Endothelial cell (in vitro differentiated cells): ENCODE measurements around the gene TMEM163. TPM values are rescaled to one million over a fixed set of nuclear protein-coding genes. Genes with fewer than 3 reads are reported as not detected.
"Not testable (repeated sequence)": the region's sequence is repeated elsewhere in the genome, so short reads cannot be mapped to it uniquely, and the experiment has no call there.

Source experiments
- DNase-seq: peaks from one replicate; pipeline ENCODE4 v3.0.0; 2021; ENCODE audit warnings: low spot score
- H3K27ac Mint-ChIP-seq: one replicate; pipeline ENCODE4 v1.8.0; 2021; ENCODE audit warnings: mixed read lengths, inconsistent platforms; ENCODE audit not compliant: unreplicated experiment
- H3K27me3 Mint-ChIP-seq: one replicate; pipeline ENCODE4 v1.8.0; 2021; ENCODE audit warnings: mild to moderate bottlenecking, moderate library complexity, mixed read lengths, inconsistent platforms; ENCODE audit not compliant: unreplicated experiment
- H3K36me3 Mint-ChIP-seq: one replicate; pipeline ENCODE4 v1.8.0; 2021; ENCODE audit warnings: mild to moderate bottlenecking, low read depth, mixed read lengths, inconsistent platforms; ENCODE audit not compliant: unreplicated experiment
- H3K4me1 Mint-ChIP-seq: one replicate; pipeline ENCODE4 v1.8.0; 2021; ENCODE audit warnings: mild to moderate bottlenecking, mixed read lengths, inconsistent platforms; ENCODE audit not compliant: unreplicated experiment
- H3K4me3 Mint-ChIP-seq: one replicate; pipeline ENCODE4 v1.8.0; 2021; ENCODE audit warnings: mild to moderate bottlenecking, mixed read lengths, inconsistent platforms; ENCODE audit not compliant: unreplicated experiment
- H3K9me3 Mint-ChIP-seq: one replicate; pipeline ENCODE4 v1.8.0; 2021; ENCODE audit warnings: mixed read lengths, inconsistent platforms; ENCODE audit not compliant: unreplicated experiment
- CTCF ChIP-seq: fragments of 200-600 bp; sonication (generic); IDR thresholded peaks from one replicate; pipeline ENCODE4 v1.5.0; 2021; ENCODE audit warnings: antibody characterized with exemption; ENCODE audit not compliant: unreplicated experiment
- total RNA-seq: library from RNA; stranded (reverse); fragmentation: NEBNext Ultra II Directional; extraction: Animal tissue kit (Norgen Biotek cat#: 25700); gene quantifications from one replicate; pipeline ENCODE4 v1.2.1, GENCODE V29; 2021; ENCODE audit not compliant: unreplicated experiment

The TMEM163 gene
- total RNA-seq, 1 donor from 2014 or later = 150 TPM

GRCh38 chr2:134570676-134571075 lies 148.1 kb downstream of the TMEM163 start:
- H3K4me1 Mint-ChIP-seq = peaks cover 9% of the 10 kb centered on the region
- no peak overlapping the region for H3K4me3 Mint-ChIP-seq
- peaks cover 9% of the 10 kb centered on the region for H3K27me3 Mint-ChIP-seq
- no peak for DNase-seq
- H3K27ac Mint-ChIP-seq = no peak overlapping the region
- no peak for TF ChIP-seq CTCF
- H3K36me3 Mint-ChIP-seq = no peaks in the 10 kb centered on the region
- H3K9me3 Mint-ChIP-seq = no peaks in the 10 kb centered on the region

DNA sequence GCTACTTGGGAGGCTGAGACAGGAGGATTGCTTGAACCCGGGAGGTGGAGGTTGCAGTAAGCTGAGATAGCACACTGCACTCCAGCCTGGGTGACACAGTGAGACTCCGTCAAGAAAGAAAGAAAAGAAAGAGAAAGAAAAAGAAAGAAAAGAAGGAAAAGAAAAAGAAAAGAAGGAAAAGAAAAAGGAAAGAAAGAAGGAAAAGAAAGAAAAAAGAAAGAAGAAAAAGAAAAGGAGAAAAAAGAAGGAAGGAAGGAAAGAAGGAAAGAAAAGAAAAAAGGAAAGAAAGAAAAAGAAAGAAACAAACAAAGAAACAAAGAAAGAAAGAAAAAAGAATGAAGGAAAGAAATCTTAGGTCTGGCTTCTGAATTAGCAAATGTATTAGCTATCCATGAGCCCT lies 150.4 kb downstream of the TMEM163 start:
- no peaks in the 10 kb centered on the region for H3K9me3 Mint-ChIP-seq
- TF ChIP-seq CTCF = no peak
- no peak overlapping the region for H3K4me3 Mint-ChIP-seq
- DNase-seq = no peak
- peaks cover 6% of the 10 kb centered on the region for H3K27me3 Mint-ChIP-seq
- H3K27ac Mint-ChIP-seq = no peak overlapping the region
- peaks cover 6% of the 10 kb centered on the region for H3K4me1 Mint-ChIP-seq
- H3K36me3 Mint-ChIP-seq = no peaks in the 10 kb centered on the region

GRCh38 chr2:134567666-134568065 lies 151.1 kb downstream of the TMEM163 start:
- Mint-ChIP-seq H3K4me3 (no peak overlapping the region), H3K9me3 (no peaks in the 10 kb centered on the region), H3K27me3 (peaks cover 6% of the 10 kb centered on the region), H3K36me3 (no peaks in the 10 kb centered on the region), H3K4me1 (peaks cover 5% of the 10 kb centered on the region), H3K27ac (no peak overlapping the region)
- no peak for TF ChIP-seq CTCF
- DNase-seq = no peak

GRCh38 chr2:134564955-134565354 lies 153.8 kb downstream of the TMEM163 start:
- H3K9me3 Mint-ChIP-seq, H3K36me3 Mint-ChIP-seq, H3K27me3 Mint-ChIP-seq: not testable (repeated sequence)

DNA sequence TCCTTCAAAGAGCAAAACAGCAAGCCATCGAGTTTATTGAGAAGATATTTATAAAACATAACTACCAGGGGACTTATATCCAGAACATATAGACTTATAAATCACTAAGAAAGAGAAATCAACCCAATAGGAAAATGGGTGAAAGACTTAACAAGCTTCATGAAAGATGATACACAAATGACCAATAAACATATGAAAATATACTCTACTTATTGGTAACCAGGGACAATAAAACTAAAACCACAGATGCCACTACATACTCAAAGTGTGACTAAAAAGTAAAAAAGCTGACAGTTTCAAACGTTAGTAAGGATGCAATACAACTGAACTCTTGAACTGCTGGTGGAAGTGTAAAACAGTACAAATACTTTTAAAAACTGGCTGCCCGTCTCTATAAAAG lies 154.3 kb downstream of the TMEM163 start:
- no peak for DNase-seq
- no peak for TF ChIP-seq CTCF
- Mint-ChIP-seq H3K9me3 (no peaks in the 10 kb centered on the region), H3K27ac (no peak overlapping the region), H3K4me1 (peaks cover 4% of the 10 kb centered on the region), H3K36me3 (no peaks in the 10 kb centered on the region), H3K27me3 (peaks cover 4% of the 10 kb centered on the region), H3K4me3 (no peak overlapping the region)

More at GRCh38 chr2:134564955-134565354, 153.8 kb downstream of the TMEM163 start:
- not testable (repeated sequence) for H3K27ac Mint-ChIP-seq, H3K4me3 Mint-ChIP-seq, H3K4me1 Mint-ChIP-seq, DNase-seq
